Stimulated activated CD8-positive, alpha-beta memory T cell treated with anti-CD3 and anti-CD28 coated beads, Interleukin-15, amount 100 ng/mL, for 4 hours (primary cell): Measurements from ENCODE around the gene BSX.

ENCODE experiments used
- DNase-seq, 2 donors: peaks; one replicate each; pipeline ENCODE4 v3.0.0-alpha.2; 2020; ENCODE audit warnings: low read depth in 2 of 2

The BSX gene

DNA sequence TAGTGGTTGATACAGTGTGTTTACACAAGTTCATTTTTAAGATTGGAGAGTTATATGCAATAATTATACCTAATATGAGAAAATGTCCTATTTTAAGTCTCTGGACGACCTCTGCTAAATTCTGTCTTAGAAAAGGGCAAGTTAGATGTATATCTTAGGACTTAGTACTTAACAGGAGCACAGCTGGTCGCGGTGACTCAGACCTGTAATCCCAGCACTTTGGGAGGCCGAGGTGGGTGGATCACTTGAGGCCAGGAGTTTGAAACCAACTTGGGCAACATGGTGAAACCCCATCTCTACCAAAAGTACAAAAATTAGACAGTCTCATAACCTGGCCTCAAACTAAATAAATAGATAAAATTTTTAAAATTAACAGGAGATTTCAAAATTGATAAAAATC, 27.2 kb downstream of the BSX start:
- DNase-seq = no peak

DNA sequence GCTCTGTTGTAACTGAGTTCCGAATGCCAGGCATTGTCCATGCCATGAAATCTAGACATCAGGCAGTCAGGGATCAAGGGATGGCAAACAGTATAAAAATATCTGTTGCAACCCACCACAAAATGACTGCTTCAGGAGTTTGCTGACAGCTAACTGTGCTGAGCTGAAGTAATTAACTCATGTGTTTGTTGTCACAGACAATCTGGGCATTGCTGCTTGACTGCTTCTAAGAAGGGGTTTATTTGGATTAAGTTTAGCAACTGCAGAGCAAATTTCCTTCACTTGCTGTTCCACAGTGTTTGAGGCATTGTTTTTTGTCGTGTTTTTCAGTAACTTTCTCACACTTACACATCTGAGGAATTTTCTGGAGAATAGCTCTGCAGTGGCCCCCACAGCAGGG, 30.4 kb downstream of the BSX start:
- no peak for DNase-seq

DNA sequence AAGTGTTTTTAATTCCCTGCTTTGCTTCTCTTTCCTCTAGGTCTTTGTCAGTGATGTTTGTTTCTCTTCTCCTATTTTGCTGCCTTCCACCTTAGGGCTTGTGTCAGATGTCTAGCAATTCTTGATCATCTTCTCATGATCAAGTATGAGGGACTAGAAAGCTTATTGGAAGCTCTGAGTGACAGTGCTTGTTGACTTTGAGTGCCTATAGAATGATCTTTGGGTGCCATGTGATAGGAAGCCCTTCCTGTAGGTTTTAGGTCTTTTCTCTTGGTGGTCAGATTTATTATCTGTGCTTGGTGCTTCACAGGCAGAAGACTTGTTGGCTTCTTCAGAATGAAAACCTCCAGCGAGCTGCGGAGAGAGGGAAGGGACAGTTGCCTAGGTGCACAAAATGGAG, 43.1 kb downstream of the BSX start:
- DNase-seq = no peak

DNA sequence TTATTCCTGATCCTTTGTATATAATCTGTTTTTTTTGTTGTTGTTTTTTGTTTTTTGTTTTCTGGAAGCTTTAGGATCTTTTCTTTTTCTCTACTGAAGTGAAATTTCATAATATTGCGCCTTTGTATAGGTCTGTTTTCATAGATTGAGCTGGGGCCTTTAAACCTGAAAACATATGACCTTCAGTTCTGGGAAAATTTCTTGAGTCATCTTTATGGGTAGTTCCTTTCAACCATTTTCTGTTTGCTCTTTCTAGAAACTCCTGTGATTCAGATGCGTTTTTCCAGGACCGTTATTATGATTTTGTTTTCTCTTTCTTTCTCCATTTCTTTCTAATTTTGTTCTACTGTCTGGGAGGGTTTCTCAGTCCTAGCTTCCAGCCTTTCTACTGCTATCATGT, 43.7 kb downstream of the BSX start:
- no peak for DNase-seq

DNA sequence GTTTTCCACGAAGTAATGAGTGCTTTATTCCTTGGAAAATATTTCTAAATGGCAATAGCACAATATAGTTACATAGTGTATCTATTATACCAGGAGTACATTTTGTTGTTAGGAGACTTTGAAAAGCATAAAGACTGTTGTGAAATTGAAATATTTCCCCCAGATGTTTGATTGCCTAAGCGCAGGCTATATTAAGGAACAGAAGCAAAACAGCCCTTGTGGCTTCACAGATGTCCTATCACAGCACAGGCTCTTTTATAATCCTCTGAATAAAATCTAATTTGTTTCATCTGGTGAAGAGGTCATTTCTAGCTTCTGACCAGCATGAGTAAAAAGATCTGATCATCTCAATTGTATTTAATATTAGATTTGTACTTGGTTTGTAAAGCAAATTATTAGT, 48.2 kb downstream of the BSX start:
- DNase-seq = no peak

DNA sequence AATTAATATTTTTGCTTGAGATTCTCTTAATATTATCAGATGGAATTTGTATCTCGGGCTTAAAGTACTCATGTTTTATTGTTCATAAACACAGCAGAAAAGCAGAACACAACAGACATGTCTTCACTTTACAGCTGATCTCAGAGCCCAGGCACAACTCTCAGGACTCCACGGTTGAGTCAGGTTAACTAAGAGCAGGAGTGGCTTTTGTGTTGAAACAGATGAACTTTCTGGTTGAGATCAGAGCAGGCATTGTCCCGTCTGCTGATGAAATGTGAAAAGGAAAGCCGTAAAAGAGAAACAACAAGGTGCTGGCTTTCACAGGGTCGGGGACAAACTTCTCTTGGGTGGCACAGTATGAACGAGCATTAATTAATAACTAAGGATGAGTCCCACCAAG, 50.1 kb downstream of the BSX start:
- DNase-seq = no peak
